ENCODE results near the gene GTF2IRD1.

GRCh38 chr7:74516214-74516613, 62.5 kb downstream of the GTF2IRD1 start:
- no peak for TF ChIP-seq POLR2AphosphoS5 (IDR thresholded peaks at IDR 0.05; ENCODE audit: low read depth, low read length)
- TF ChIP-seq TEAD4 (IDR thresholded peaks at IDR 0.05; ENCODE audit: borderline replicate concordance, insufficient read depth) = no peak
- no peak for TF ChIP-seq CTCF (IDR thresholded peaks at IDR 0.05)
- no peak for TF ChIP-seq REST (IDR thresholded peaks at IDR 0.05; ENCODE audit: low read depth, low read length)
- no peak for TF ChIP-seq EP300 (IDR thresholded peaks at IDR 0.05; ENCODE audit: borderline replicate concordance in 1 of 2, low read depth in 1 of 2, low read length in 1 of 2)
